ENCODE data around the gene GLT8D2. TPM values are rescaled to one million over a fixed set of nuclear protein-coding genes. Genes with fewer than 3 reads are reported as not detected.
A peak's percentile ranks its signal among the peaks of the same experiment; 100 is the strongest.

The GLT8D2 gene
- polyA plus RNA-seq, 1 experiment: 119 TPM

DNA sequence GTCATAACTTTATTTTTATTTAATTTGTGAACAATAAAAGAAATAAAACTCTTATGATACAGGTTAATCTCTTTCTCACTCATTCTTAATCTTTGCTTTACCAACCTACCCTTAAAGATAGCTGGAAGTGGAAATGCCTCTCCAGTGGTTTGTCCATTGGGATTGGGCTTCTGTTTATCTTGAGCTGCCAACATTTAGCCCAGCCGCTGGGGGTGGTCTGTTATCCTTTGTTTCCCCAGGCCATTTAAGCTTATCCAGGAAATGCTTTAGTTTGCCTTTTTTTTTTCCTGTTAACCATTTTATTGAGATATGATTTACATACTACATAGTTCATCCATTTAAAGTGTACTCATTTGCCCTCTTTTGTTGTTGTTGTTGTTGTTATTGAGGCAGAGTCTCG, 76.1 kb downstream of the GLT8D2 start:
- no peaks in the 10 kb centered on the region for H3K27me3 ChIP-seq (ENCODE audit: control insufficient read depth, insufficient read depth, low read length)
- POLR2A ChIA-PET: no interaction called here
- no peak for DNase-seq (ENCODE audit: low read depth, low spot score)
- no peak overlapping the region for H3K27ac ChIP-seq (ENCODE audit: low read depth, low read length)
- H3K4me3 ChIP-seq (ENCODE audit: low read depth, low read length): no peak overlapping the region
- CTCF ChIA-PET: interaction anchor here (0.9 to 2.1 kb wide), 2 partner anchors 9 to 135 kb away, joined by 3 to 9 read pairs; no protein-coding TSS in a partner anchor
- no peaks in the 10 kb centered on the region for H3K9me3 ChIP-seq (ENCODE audit: control insufficient read depth, insufficient read depth, low read length)
- TF ChIP-seq, protein P1, sequence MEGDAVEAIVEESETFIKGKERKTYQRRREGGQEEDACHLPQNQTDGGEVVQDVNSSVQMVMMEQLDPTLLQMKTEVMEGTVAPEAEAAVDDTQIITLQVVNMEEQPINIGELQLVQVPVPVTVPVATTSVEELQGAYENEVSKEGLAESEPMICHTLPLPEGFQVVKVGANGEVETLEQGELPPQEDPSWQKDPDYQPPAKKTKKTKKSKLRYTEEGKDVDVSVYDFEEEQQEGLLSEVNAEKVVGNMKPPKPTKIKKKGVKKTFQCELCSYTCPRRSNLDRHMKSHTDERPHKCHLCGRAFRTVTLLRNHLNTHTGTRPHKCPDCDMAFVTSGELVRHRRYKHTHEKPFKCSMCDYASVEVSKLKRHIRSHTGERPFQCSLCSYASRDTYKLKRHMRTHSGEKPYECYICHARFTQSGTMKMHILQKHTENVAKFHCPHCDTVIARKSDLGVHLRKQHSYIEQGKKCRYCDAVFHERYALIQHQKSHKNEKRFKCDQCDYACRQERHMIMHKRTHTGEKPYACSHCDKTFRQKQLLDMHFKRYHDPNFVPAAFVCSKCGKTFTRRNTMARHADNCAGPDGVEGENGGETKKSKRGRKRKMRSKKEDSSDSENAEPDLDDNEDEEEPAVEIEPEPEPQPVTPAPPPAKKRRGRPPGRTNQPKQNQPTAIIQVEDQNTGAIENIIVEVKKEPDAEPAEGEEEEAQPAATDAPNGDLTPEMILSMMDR (IDR thresholded peaks at IDR 0.05; ENCODE audit: low read depth, low read length): no peak

- peaks cover 2% of the 10 kb centered on the region; the same call in 1 of the 2 replicates for H3K9me3 ChIP-seq (ENCODE audit: control insufficient read depth, insufficient read depth, low read length)
- no peak overlapping the region for H3K27ac ChIP-seq (ENCODE audit: low read depth, low read length)
- no peak overlapping the region for H3K4me3 ChIP-seq (ENCODE audit: low read depth, low read length)
- TF ChIP-seq, protein P1 (IDR thresholded peaks at IDR 0.05; ENCODE audit: low read depth, low read length): no peak
- H3K27me3 ChIP-seq (ENCODE audit: control insufficient read depth, insufficient read depth, low read length): no peaks in the 10 kb centered on the region
- no peak for DNase-seq (ENCODE audit: low read depth, low spot score)
- ChIA-PET CTCF (interaction anchor here (1.7 kb wide), 1 partner anchor 140 kb away, joined by 7 read pairs; no protein-coding TSS in a partner anchor), POLR2A (interaction anchor here (0.9 to 1.6 kb wide), 2 partner anchors 39 to 139 kb away, joined by 3 to 5 read pairs; partner anchors contain the start of gene HSP90B1)
Measured at GRCh38 chr12:103969391-103969790, 80.6 kb downstream of the GLT8D2 start.

DNA sequence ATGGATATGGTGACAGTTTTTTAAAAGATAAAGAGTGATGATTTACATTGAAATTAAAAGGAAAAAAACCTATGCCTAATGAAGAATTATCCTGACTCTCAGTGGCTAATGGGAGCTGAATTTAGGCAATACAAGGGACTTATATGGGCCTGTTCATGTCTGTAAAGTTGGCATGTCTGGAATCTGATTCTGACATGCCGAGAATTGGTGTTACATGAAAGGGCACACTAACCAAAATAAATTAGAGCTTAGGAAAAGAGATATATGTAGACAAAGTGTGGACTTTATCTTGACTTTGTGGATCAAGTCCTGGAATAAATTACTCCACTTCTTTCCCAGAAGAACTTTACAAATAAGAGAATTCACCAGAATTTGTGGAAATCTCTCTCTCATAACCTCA, 83.3 kb downstream of the GLT8D2 start:
- POLR2A ChIA-PET: interaction anchor here (1.2 to 3.3 kb wide), 5 partner anchors 10 to 83 kb away, joined by 5 to 42 read pairs (median 6); partner anchors contain the start of genes GLT8D2 and HSP90B1
- H3K4me3 ChIP-seq (ENCODE audit: low read depth, low read length): peak overlapping the region; percentile 95
- CTCF ChIA-PET: interaction anchor here (1.2 to 4.6 kb wide), 2 partner anchors 10 to 142 kb away, joined by 3 to 33 read pairs; no protein-coding TSS in a partner anchor
- no peak overlapping the region for H3K27ac ChIP-seq (ENCODE audit: low read depth, low read length)
- H3K9me3 ChIP-seq (ENCODE audit: control insufficient read depth, insufficient read depth, low read length): peaks cover 2% of the 10 kb centered on the region; the same call in 1 of the 2 replicates
- no peak for DNase-seq (ENCODE audit: low read depth, low spot score)
- TF ChIP-seq, protein P1 (IDR thresholded peaks at IDR 0.05; ENCODE audit: low read depth, low read length): no peak
- H3K27me3 ChIP-seq (ENCODE audit: control insufficient read depth, insufficient read depth, low read length): no peaks in the 10 kb centered on the region

- TF ChIP-seq, protein P1 (IDR thresholded peaks at IDR 0.05; ENCODE audit: low read depth, low read length): peak; percentile 15; the same call in 1 of the 2 replicates
- Histone ChIP-seq H3K9me3 (ENCODE audit: control insufficient read depth, insufficient read depth, low read length) (peaks cover 2% of the 10 kb centered on the region; the same call in 1 of the 2 replicates), H3K4me3 (ENCODE audit: low read depth, low read length) (peak within 1 kb of the TSS; percentile 95), H3K27ac (ENCODE audit: low read depth, low read length) (peak within 1 kb of the TSS; percentile 88), H3K27me3 (ENCODE audit: control insufficient read depth, insufficient read depth, low read length) (no peaks in the 10 kb centered on the region)
- DNase-seq (ENCODE audit: low read depth, low spot score): peak; percentile 97
- ChIA-PET CTCF (interaction anchor here (0.6 to 4.6 kb wide), 4 partner anchors 11 to 145 kb away, joined by 3 to 33 read pairs (median 4); no protein-coding TSS in a partner anchor), POLR2A (interaction anchor here (0.5 to 3.3 kb wide), 14 partner anchors 10 to 333 kb away, joined by 3 to 42 read pairs (median 4); partner anchors contain the start of genes GLT8D2, HCFC2 and HSP90B1)
Measured at GRCh38 chr12:103965590-103966504, 84.1 kb downstream of the GLT8D2 start, which contains the start of gene TDG. TDG (plus strand) TSS chr12:103965872; CDS start chr12:103966038, 166 bp downstream.
